Hepatocyte (in vitro differentiated cells): ENCODE data around the gene GHRL.

ENCODE experiments used
- EZH2 ChIP-seq: fragments of 200-600 bp; sonication (generic); IDR thresholded peaks from 2 replicates; pipeline ENCODE4 v1.6.1; 2016; ENCODE audit warnings: antibody characterized with exemption, mild to moderate bottlenecking, borderline replicate concordance
- EZH2phosphoT487 ChIP-seq: fragments of 200-600 bp; sonication (generic); IDR thresholded peaks from one replicate; pipeline ENCODE4 v1.6.1; 2018; ENCODE audit warnings: antibody characterized with exemption, mild to moderate bottlenecking, low read depth, moderate library complexity; ENCODE audit not compliant: unreplicated experiment, severe bottlenecking
- TF ChIP-seq, protein P1 (sequence below): fragments of 200-600 bp; sonication (generic); IDR thresholded peaks from 2 replicates; pipeline ENCODE4 v1.5.1; 2016; ENCODE audit warnings: antibody characterized with exemption, mild to moderate bottlenecking; ENCODE audit not compliant: poor library complexity

DNA sequence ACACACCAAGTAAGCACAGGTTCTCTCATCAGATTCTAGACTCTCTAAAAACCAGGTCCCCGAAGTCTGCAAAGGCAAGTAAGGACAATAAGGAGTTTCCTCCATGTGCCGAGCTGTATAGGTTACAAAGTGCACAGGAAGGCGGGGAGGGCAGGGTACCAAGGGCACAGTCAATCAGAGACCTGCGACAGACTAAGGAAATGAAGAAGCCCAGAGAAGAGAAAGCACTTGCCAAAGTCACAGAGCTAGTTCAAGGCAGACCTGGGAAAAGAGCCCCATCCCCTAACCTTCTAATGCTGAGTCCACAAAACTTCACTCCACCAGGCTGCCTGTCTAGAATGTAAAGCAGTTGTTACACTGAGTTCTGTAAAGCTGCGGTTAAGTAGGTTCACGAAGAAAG, 26.5 kb upstream of the GHRL start:
- TF ChIP-seq, protein P1, sequence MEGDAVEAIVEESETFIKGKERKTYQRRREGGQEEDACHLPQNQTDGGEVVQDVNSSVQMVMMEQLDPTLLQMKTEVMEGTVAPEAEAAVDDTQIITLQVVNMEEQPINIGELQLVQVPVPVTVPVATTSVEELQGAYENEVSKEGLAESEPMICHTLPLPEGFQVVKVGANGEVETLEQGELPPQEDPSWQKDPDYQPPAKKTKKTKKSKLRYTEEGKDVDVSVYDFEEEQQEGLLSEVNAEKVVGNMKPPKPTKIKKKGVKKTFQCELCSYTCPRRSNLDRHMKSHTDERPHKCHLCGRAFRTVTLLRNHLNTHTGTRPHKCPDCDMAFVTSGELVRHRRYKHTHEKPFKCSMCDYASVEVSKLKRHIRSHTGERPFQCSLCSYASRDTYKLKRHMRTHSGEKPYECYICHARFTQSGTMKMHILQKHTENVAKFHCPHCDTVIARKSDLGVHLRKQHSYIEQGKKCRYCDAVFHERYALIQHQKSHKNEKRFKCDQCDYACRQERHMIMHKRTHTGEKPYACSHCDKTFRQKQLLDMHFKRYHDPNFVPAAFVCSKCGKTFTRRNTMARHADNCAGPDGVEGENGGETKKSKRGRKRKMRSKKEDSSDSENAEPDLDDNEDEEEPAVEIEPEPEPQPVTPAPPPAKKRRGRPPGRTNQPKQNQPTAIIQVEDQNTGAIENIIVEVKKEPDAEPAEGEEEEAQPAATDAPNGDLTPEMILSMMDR: no peak
- TF ChIP-seq EZH2phosphoT487 (no peak), EZH2 (no peak)
